SK-N-MC (cell line): Measurements from ENCODE around the gene ATG16L2.

Experiments used
- DNase-seq: peaks from one replicate; pipeline ENCODE4 v3.0.0-alpha.2; 2011; ENCODE audit warnings: low read depth, low spot score
- H3K27ac ChIP-seq: fragments of 200-600 bp; sonication (generic); 2 replicates; pipeline ENCODE4 v1.5.1; 2016; ENCODE audit warnings: mixed run types
- H3K36me3 ChIP-seq: fragments of 200-600 bp; sonication (generic); 2 replicates; pipeline ENCODE4 v1.6.1; 2017; ENCODE audit warnings: antibody characterized with exemption, low read length, mixed read lengths; ENCODE audit not compliant: insufficient read depth
- H3K4me3 ChIP-seq: fragments of 200-600 bp; sonication (generic); 2 replicates; pipeline ENCODE4 v1.5.1; 2016
- H3K9ac ChIP-seq: fragments of 200-600 bp; sonication (generic); 2 replicates; pipeline ENCODE4 v1.8.0; 2017; ENCODE audit warnings: mixed run types, mixed read lengths; ENCODE audit not compliant: insufficient read length
- H3K9me3 ChIP-seq: fragments of 200-600 bp; sonication (generic); 2 replicates; pipeline ENCODE4 v1.6.1; 2017; ENCODE audit warnings: low read depth, mild to moderate bottlenecking, antibody characterized with exemption, low read length, moderate library complexity, mixed read lengths
- EZH2 ChIP-seq: fragments of 200-600 bp; sonication (generic); IDR thresholded peaks from one replicate; pipeline ENCODE4 v1.6.1; 2017; ENCODE audit warnings: antibody characterized with exemption
- FOXP2 ChIP-seq: optimal IDR thresholded peaks from 2 replicates; pipeline ENCODE3; 2011; ENCODE audit warnings: mild to moderate bottlenecking, moderate library complexity; ENCODE audit not compliant: insufficient read depth; ENCODE audit errors: extremely low read length, control extremely low read depth
- POLR2AphosphoS5 ChIP-seq: IDR thresholded peaks from 2 replicates; pipeline ENCODE4 v1.6.1; 2012; ENCODE audit warnings: mild to moderate bottlenecking, low read depth, low read length, borderline replicate concordance

The ATG16L2 gene

DNA sequence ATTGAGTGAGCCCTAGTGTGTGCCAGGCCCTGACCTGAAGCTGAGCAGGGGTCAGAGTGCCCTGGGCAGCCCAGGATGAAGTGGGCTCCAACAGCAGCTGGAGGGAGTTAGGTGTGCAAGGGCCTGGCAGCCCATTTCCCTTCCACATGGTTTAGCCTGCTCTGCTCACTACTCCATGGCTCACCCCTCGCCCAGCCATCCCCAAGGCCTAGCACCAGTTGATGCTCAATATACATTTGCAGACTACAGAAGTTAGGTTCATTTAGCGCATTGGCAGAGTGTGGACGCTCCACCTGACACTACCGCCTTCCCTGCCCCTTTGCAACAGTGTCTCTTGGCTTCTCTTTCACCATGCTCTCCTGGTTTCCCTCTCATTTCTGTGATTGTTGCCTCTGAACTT, 3.8 kb downstream of the ATG16L2 start:
- no peak overlapping the region for H3K9ac ChIP-seq
- H3K27ac ChIP-seq: no peak overlapping the region
- no peaks in the 10 kb centered on the region; the same call in 1 of the 2 replicates for H3K36me3 ChIP-seq
- DNase-seq: no peak
- no peak for TF ChIP-seq FOXP2
- TF ChIP-seq POLR2AphosphoS5: no peak
- TF ChIP-seq EZH2: no peak
- no peak overlapping the region for H3K4me3 ChIP-seq
- H3K9me3 ChIP-seq: no peaks in the 10 kb centered on the region

DNA sequence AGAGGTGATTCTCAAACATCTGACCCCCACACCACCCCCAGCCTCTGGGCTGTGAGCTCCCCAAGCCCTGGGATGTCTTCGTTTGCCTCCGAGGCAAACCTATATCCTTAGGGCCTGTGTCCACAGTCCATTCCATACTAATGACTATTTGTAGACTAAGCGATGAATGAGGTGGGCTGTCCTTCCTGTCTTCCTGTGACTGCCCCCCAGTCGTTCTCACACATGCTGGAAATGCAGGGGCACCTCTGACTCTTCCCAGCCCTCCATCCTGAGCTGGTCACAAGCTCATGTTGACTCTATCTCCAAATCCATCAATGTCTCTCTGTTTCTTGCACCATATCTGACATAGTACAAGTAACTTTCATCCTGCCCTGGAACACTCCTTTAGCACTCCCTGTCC, 4.8 kb downstream of the ATG16L2 start:
- Histone ChIP-seq H3K4me3 (no peak overlapping the region), H3K36me3 (no peaks in the 10 kb centered on the region; the same call in 1 of the 2 replicates), H3K9ac (no peak overlapping the region), H3K9me3 (no peaks in the 10 kb centered on the region), H3K27ac (no peak overlapping the region)
- TF ChIP-seq EZH2 (no peak), POLR2AphosphoS5 (no peak), FOXP2 (no peak)
- DNase-seq: no peak

DNA sequence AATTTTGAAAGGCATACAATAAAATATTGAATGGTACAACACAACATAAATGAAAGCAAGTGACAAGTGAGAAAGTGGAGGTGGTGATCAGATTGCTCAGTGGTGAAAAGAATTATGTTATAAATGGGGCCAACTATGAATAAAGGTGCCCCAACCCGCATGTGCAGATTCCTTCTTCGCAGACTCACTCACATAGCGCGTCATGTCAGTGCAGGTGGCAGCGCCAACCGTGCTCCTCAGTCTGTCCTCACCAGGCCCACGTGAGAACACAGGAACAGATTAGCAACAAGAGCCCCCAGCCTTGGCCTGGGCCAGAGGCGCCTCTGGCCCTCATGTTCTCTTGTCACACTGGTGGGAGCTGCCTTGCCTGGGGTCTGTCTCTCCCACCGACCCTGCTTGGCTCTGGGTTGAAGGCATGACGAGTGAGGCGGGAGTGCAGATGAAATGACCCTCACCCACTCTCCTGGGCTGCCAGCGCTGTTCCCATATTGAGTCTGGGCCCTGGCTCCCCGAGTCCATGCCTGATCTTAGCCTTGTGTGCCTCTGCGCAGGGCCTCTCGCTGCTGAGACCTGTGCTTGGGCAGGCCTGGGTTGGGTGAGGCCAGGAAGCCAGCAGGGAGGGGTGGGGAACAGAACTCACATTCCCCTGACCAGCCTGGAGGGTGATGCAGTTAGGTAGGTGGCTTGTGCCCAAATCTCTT, 6.4 kb downstream of the ATG16L2 start:
- no peak overlapping the region for H3K4me3 ChIP-seq

GRCh38 chr11:72821221-72821919, 7.2 kb downstream of the ATG16L2 start:
- Histone ChIP-seq H3K36me3 (no peaks in the 10 kb centered on the region; the same call in 1 of the 2 replicates), H3K27ac (no peak overlapping the region), H3K4me3 (peak overlapping the region; percentile 76), H3K9me3 (no peaks in the 10 kb centered on the region), H3K9ac (peak overlapping the region; percentile 71)
- no peak for TF ChIP-seq FOXP2
- TF ChIP-seq POLR2AphosphoS5: no peak
- TF ChIP-seq EZH2: no peak
- no peak for DNase-seq

More for the DNA sequence above, 6.4 kb downstream of the ATG16L2 start:
- Histone ChIP-seq H3K9ac (no peak overlapping the region), H3K9me3 (no peaks in the 10 kb centered on the region), H3K27ac (no peak overlapping the region), H3K36me3 (no peaks in the 10 kb centered on the region; the same call in 1 of the 2 replicates)
- TF ChIP-seq EZH2: no peak
- no peak for TF ChIP-seq FOXP2
- no peak for TF ChIP-seq POLR2AphosphoS5
- no peak for DNase-seq

- Histone ChIP-seq H3K9me3 (no peaks in the 10 kb centered on the region), H3K4me3 (peak overlapping the region; percentile 76), H3K36me3 (no peaks in the 10 kb centered on the region; the same call in 1 of the 2 replicates), H3K27ac (no peak overlapping the region), H3K9ac (peak overlapping the region; percentile 71)
- peak; percentile 40 for DNase-seq
- TF ChIP-seq POLR2AphosphoS5 (peak; percentile 93), FOXP2 (no peak), EZH2 (no peak)
Measured at GRCh38 chr11:72821920-72822799, 7.9 kb downstream of the ATG16L2 start.

DNA sequence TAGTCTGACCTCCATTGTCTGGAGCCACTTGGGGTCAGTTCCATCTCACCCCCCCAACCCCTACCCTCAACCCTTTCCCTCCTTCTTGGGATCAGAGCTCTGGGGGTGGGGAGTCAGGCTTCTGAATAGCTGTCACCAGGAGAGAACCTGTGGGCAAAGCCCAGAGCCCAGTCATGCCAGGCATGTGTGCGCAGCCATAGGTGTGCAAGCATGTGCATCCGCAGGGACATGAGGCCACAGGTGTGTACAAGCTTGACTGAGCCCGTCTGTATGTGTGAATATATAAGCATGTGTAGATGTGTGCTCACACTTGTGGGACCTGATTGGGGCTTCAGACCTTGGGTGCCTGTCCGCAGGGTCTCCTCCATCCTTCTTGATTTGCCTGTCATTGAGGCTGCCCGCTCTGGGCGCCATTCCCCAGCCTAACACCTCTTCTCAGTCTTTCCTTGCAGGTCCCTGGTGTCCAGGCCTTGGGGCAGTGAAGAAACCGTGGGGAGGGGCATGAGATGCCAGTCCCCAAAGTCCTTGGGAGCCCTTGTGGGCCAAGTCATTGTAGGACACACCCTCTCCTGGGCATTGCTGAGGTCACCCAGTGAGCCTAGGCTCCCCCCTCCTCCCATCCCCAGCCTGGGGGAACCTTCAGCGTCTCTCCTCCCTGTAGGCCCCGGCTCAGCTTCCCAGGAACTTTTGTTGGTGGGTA, 9.0 kb downstream of the ATG16L2 start:
- no peaks in the 10 kb centered on the region; the same call in 1 of the 2 replicates for H3K36me3 ChIP-seq
- no peak for DNase-seq
- no peak for TF ChIP-seq EZH2
- TF ChIP-seq POLR2AphosphoS5: no peak
- TF ChIP-seq FOXP2: no peak
- H3K9ac ChIP-seq: no peak overlapping the region
- no peak overlapping the region for H3K4me3 ChIP-seq
- no peak overlapping the region for H3K27ac ChIP-seq
- H3K9me3 ChIP-seq: no peaks in the 10 kb centered on the region

GRCh38 chr11:72824020-72824419, 9.8 kb downstream of the ATG16L2 start:
- no peaks in the 10 kb centered on the region for H3K9me3 ChIP-seq
- no peak overlapping the region for H3K4me3 ChIP-seq
- TF ChIP-seq EZH2 (no peak), FOXP2 (no peak), POLR2AphosphoS5 (no peak)
- H3K36me3 ChIP-seq: no peaks in the 10 kb centered on the region; the same call in 1 of the 2 replicates
- no peak for DNase-seq
- no peak overlapping the region for H3K27ac ChIP-seq
- H3K9ac ChIP-seq: no peak overlapping the region

- no peaks in the 10 kb centered on the region for H3K9me3 ChIP-seq
- H3K36me3 ChIP-seq: no peaks in the 10 kb centered on the region
- H3K9ac ChIP-seq: no peak overlapping the region
- no peak overlapping the region for H3K27ac ChIP-seq
- no peak overlapping the region for H3K4me3 ChIP-seq
- TF ChIP-seq POLR2AphosphoS5: no peak
- no peak for TF ChIP-seq EZH2
- TF ChIP-seq FOXP2: no peak
- no peak for DNase-seq
Measured at GRCh38 chr11:72824811-72825505, 10.7 kb downstream of the ATG16L2 start.
